ENCODE data around the gene ZNF653. TPM values are rescaled to one million over a fixed set of nuclear protein-coding genes. Genes with fewer than 3 reads are reported as not detected.

Gene ZNF653
- total RNA-seq, 1 donor from 2014 or later: 16.5 TPM

DNA sequence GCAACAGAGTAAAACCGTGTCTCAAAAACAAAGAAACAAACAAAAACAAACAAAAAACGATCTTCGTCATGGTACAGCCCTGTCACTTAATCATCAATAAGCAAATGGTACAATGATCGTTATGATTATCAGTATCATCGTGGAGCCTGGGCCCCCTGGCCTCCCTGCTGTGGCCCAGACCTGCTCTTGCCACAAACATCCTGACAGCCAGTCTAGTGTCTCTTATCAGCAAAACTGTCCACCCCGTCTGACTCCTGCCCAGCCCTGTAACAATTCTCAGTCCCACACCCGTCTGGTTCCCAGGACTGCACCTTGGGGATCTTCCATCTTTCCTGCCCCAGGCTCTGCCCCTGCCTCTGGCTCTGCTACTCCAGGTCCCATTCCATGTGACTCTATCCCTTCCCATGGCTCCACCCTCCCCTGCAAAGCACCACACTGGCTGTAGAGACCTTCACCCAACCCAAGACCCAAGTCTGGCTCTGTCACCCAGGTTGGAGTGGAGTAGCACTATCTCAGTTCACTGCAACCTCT lies 5.7 kb downstream of the ZNF653 start:
- Mint-ChIP-seq H3K27ac (no peak overlapping the region), H3K9me3 (no peaks in the 10 kb centered on the region), H3K4me1 (peaks cover 7% of the 10 kb centered on the region), H3K27me3 (ENCODE audit: low read depth) (no peaks in the 10 kb centered on the region), H3K4me3 (no peak overlapping the region), H3K36me3 (peaks cover 13% of the 10 kb centered on the region)
- no peak for TF ChIP-seq CTCF (IDR thresholded peaks at IDR 0.05; ENCODE audit: unreplicated experiment)
- no peak for DNase-seq (ENCODE audit: low spot score in 2 of 2, unreplicated experiment in 2 of 2)

DNA sequence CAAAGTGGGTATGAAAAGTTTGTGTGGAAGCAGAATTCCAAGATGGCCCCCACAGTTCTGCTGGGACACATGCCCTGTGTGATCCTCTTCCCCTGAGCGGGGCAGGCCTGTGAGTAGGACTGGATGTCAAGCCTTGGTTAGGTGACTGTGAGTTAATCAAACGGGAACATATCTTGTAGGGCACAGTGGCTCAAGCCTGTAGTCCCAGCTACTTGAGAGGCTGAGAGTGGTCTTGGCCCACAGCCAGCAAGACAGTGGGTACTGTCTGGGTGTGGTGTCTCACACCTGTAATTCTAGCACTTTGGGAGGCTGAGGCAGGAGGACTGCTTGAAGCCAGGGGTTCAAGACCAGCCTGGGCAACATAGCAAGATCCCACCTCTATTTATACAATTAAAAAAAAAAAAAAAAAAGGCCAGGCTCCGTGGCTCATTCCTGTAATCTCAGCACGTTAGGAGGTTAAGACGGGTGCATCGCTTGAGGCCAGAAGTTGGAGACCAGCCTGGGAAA lies 6.4 kb downstream of the ZNF653 start:
- H3K4me1 Mint-ChIP-seq: peaks cover under 1% of the 10 kb centered on the region
- peaks cover 13% of the 10 kb centered on the region for H3K36me3 Mint-ChIP-seq
- H3K27ac Mint-ChIP-seq: no peak overlapping the region
- H3K9me3 Mint-ChIP-seq: no peaks in the 10 kb centered on the region
- no peak for DNase-seq (ENCODE audit: low spot score in 2 of 2, unreplicated experiment in 2 of 2)
- H3K4me3 Mint-ChIP-seq: no peak overlapping the region
- no peaks in the 10 kb centered on the region for H3K27me3 Mint-ChIP-seq (ENCODE audit: low read depth)
- TF ChIP-seq CTCF (IDR thresholded peaks at IDR 0.05; ENCODE audit: unreplicated experiment): no peak

DNA sequence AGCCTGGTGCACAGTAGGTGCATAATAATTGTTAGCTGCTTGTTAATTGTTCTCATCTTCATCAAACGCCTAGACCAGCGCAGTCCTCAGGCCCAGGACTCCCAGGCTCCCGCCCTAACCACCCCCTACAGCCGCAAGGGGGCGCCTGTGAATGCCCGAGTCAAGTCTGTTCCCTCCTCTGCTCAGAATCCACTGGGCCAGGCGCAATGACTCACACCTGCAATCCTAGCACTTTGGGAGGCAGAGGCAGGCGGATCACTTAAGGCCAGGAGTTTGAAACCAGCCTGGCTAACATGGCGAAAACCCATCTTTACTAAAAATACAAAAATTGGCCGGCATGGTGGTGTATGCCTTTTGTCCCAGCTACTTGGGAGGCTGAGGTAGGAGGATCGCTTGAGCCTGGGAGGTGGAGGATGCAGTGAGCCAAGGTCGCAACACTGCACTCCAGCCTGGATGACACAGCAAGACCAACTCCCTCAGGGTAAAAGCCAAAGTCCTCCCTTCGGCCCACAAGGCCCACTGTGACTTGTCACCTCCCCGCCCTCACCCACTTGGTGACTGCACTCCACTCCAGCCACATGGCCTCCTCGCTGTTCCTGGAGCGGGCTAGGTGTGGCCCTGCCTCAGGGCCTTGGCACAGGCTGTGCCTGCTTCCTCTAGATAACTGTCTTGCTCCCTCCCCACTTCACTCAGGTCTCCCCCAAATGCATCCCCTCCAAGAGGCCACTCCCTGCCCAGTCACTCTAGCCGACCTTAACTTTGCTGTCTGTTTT lies 9.1 kb downstream of the ZNF653 start:
- Mint-ChIP-seq H3K4me3 (no peak overlapping the region), H3K36me3 (peaks cover 18% of the 10 kb centered on the region)
- peak in 1 of 2 experiments; percentile 67 for DNase-seq (ENCODE audit: low spot score in 2 of 2, unreplicated experiment in 2 of 2)

GRCh38 chr19:11495885-11496284 lies 9.8 kb downstream of the ZNF653 start:
- Mint-ChIP-seq H3K27ac (no peak overlapping the region), H3K4me3 (no peak overlapping the region), H3K36me3 (peaks cover 18% of the 10 kb centered on the region), H3K4me1 (no peaks in the 10 kb centered on the region), H3K9me3 (no peaks in the 10 kb centered on the region), H3K27me3 (ENCODE audit: low read depth) (no peaks in the 10 kb centered on the region)
- DNase-seq (ENCODE audit: low spot score in 2 of 2, unreplicated experiment in 2 of 2): no peak
- TF ChIP-seq CTCF (IDR thresholded peaks at IDR 0.05; ENCODE audit: unreplicated experiment): no peak

More for the DNA sequence above, 9.1 kb downstream of the ZNF653 start:
- no peaks in the 10 kb centered on the region for H3K4me1 Mint-ChIP-seq
- H3K27me3 Mint-ChIP-seq (ENCODE audit: low read depth): no peaks in the 10 kb centered on the region
- H3K9me3 Mint-ChIP-seq: no peaks in the 10 kb centered on the region
- TF ChIP-seq CTCF (IDR thresholded peaks at IDR 0.05; ENCODE audit: unreplicated experiment): peak; percentile 63
- no peak overlapping the region for H3K27ac Mint-ChIP-seq

GRCh38 chr19:11495481-11495880 lies 10.2 kb downstream of the ZNF653 start:
- no peak for TF ChIP-seq CTCF (IDR thresholded peaks at IDR 0.05; ENCODE audit: unreplicated experiment)
- Mint-ChIP-seq H3K4me3 (no peak overlapping the region), H3K36me3 (peaks cover 16% of the 10 kb centered on the region)

More at GRCh38 chr19:11495481-11495880, 10.2 kb downstream of the ZNF653 start:
- no peak overlapping the region for H3K27ac Mint-ChIP-seq
- no peaks in the 10 kb centered on the region for H3K4me1 Mint-ChIP-seq
- no peaks in the 10 kb centered on the region for H3K27me3 Mint-ChIP-seq (ENCODE audit: low read depth)
- no peaks in the 10 kb centered on the region for H3K9me3 Mint-ChIP-seq
- DNase-seq (ENCODE audit: low spot score in 2 of 2, unreplicated experiment in 2 of 2): no peak
